NCI-H1105 (cell line): ENCODE results near the gene MYBBP1A.

Experiments used
- DNase-seq: peaks from one replicate; lab custom pipeline; 2025; lab: John Stamatoyannopoulos, UW

Gene MYBBP1A

DNA sequence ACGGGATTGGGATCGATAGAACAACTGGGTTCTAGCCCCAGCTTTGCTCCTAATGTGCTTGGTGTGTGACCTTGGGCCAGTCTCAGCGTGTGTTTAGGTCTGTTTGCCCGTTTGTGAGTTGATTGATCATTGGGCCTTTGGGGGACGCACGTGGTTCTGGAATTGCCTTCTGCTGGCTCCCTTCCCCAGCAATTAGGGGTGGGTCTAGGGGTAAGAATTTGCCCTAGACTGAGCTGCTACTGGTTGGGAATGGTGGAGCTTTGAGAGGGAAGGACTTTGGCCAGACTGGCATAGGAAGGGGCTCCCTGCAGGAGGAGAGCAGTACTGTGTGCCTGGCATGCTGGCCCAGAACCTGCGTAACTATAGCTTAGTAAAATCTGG lies 55.0 kb downstream of the MYBBP1A start:
- no peak for DNase-seq

DNA sequence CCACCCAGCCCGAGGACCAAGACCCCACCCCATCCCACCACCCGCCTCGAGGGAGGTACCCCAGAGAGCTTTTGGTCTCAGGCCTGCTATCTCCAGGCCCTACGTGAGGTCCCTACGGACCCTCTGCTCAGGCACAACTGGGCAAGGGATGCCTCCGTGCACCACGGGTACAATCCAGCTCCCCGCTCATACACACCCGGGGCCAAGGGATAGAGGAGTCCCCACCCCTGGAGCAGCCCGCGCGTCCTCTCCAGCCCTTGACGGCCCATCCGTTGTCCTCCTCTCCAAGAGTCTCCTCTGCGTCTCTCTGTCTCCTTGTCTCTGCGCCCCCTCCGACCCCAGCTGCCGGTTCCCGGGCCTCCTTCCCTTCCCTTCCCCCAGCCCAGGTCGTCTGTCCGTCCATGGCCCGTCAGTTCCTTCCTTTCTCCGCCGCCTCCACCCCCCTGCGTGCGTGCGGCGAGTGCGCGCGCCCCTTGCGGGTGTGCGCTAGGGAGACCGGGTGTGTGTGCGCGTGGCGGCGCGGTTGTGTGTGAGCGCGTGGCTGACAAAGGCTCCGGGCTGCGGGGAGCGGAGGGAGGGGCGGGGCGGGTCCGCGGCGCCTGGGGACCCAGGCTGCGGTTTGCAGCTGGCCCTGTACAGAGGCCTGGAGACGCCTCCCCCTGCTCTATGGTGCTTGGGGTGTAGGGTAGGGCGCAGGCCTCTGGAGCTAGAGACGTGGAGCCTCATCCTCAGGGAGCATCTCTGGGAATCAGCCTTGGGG lies 55.6 kb downstream of the MYBBP1A start:
- DNase-seq: no peak

DNA sequence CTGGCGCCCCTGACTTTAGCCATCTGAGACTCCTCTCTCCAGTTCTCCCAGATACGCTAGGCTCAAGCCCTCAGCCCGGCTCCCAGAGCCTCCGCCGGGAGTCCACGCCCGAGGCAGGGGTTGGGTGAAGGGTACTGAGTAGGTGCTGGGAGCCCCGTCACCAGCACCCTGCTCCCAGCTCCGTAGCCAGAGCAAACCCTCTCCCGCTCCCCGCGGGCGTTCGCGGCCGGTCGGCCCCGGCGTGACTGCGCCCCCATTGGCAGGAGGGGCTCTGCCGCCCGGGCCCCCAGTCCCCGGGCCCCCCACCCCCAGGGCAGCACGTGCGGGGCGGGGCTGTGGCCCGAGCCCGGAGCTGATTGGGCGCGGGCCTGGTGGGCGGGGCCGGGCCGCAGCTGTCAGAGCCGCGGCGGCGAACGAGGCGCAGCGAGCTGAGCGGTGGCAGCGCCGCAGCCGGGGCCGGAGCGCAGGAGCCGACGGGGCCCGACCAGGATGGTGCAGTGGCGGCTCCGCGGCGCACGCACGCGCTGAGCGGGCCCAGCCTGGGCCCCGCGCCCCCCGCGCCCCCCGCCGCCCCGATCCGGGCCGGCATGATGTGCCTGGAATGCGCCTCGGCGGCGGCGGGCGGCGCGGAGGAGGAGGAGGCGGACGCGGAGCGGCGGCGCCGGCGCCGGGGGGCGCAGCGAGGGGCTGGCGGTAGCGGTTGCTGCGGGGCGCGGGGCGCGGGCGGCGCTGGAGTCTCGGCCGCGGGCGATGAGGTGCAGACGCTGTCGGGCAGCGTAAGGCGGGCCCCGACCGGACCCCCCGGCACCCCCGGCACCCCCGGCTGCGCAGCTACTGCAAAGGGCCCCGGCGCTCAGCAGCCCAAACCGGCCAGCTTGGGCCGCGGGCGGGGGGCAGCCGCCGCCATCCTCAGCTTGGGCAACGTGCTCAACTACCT lies 56.5 kb downstream of the MYBBP1A start, which contains the start of gene SPNS2:
Gene SPNS2, plus strand, starts transcription at position 421 of the 937 bp plus-strand sequence. Its CDS starts 167 bp downstream, at position 588.
- DNase-seq: peak; percentile 76

DNA sequence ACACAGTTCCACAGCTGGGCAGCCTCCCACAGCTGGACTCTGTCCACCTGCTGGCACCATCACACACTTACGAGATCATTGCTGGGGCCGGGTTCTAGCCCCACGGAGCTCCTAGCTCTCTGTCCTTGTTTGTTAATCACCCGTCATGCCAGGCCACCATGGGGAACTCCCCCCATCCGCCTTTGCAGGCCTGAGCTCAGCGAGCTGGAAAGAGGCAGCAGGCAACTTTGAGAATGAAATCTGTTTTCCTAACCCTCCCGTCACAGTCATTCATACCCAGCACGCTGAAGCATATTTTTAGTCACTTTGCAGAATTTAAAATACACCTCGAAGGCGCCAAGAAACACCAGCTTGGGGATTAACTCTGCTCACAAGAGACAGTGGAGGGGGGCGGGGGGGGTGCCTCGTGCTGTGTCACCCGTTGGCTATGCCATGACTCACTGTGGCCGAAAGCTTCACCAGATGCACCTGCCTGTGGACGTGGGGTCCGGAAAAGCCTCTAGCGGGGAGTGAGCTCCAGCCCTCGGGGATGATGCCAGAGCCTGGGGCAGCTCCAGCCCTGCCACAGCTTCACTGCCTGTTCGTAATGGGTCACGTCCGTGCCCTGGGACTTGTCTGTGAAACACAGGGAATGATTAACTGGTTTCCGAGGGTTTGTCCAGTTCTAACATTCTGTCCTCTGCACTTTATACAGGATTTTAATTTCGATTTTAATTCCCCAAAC lies 57.9 kb downstream of the MYBBP1A start:
- DNase-seq: no peak

DNA sequence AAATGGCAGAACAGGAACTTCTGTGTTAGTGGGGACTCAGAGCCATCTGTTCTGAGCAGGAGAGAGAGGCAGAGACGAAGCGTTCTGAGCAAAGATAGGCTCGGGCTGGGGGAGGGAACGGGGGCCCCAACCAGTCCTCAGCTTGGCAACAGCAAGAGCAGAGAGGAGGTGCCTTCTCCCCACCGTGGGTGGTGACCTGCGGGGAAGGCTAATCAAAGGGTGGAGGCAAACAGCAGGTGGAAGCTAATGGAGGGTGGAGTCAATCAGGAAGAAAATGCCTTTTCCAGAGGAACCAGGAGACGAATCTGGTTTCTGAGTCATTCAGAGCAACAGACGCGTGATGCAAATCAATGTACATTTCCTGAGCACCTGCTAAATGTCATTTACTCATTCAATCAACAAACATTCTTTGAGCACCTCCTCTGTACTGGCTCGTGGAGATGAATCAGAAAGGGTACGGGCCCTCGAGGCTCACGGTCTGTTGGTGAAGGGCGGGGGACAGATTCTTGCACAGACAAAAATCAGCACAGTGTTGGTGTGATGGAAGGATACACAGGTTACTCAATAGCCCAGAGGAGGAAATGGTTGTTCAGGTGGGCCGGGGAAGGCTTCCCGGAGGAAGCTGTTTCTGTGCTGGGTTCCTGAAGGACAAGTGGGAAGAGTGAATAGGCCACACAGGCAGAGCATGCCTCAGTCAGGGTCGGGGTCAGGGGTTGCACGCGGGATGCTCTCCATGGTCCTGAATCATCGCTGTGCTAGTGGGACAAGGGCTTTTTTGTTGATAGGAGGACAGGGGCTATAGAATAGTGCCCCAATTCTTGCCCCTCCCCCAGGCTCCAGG lies 62.2 kb downstream of the MYBBP1A start:
- no peak for DNase-seq

DNA sequence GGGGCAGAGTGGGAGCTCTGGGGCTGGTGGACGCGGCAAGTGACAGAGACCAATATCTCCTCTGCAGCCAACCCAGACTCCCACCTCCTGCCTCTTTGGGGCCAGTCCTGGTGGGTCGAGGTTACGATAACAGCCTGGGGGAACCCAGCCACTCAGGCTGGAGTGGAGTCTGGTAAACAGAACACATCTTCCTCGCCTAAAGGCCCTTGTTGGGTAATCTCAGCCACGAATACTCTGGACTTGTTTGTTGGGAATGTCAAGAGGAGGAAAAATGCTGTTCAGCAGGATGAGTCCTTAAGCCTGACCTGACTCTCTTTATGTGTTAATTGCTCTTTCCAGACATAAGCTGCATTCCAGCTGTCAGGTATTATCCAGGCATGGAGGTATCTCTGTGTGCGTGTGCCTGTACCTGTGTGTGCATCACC lies 64.5 kb downstream of the MYBBP1A start:
- no peak for DNase-seq

DNA sequence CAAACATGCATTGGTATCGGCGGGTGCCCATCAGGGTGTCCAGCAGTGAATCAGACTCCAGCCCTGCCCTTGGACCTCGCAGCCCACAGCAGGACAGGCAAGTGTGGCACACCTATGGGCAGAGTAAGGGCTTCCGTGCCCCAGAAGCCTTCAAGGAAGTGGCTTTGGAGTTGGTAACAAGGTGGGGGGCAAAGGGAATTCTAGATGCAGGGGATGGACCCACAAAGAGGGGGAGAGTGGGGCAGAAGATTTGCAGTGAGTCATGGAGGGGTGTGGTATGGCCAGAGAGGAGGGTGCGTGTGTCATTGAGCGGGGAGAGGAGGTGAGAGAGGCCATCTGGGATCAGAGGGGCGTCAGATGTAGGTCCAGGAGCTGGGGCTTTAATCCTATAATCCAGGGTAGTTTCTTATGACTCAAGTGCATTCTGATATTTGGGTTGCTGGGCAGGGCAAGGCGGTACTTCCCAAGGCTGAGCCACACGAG lies 65.0 kb downstream of the MYBBP1A start:
- no peak for DNase-seq

DNA sequence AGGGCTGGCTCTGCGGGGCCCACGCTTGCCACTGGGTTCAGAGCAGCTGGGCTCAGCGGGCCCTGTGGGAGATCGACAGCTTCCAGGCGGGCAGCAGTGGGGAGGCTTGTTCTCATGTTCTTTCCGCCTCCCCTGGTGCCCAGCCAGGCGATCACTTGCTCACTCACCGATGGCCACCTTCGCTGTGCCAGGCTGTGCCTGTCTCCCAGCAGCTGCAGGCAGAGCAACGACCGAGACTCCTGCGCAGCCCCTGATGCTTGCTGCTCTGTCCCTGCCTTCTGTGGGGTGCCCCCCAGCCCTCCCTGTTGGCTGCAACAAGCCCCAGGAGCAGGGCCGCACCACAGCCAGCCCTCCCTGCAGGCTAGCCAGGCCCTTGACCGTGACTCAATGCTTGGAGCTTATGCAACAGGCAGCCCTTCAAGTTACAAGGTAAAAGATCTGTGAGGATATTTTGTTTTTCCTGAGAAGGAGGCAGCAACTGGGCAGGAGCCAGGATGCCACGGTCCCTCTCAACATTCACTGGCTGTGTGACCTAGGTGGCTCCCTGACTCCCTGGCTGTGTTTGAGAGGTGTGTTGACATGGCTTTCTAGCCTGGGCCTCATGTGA lies 66.1 kb downstream of the MYBBP1A start:
- DNase-seq: no peak
